ENCODE results near the gene ZFP69B. TPM values are rescaled to one million over a fixed set of nuclear protein-coding genes. Genes with fewer than 3 reads are reported as not detected.

ZFP69B gene
- total RNA-seq, 1 donor from 2014 or later, result 6.7 TPM

- no peak for TF ChIP-seq CTCF (IDR thresholded peaks at IDR 0.05)
- H3K36me3 Mint-ChIP-seq (ENCODE audit: unreplicated experiment), result peaks cover 30% of the 10 kb centered on the region
These were observed 35.9 kb upstream of the ZFP69B start for GRCh38 chr1:40414331-40414730.

GRCh38 chr1:40416709-40417108 lies 33.6 kb upstream of the ZFP69B start:
- Mint-ChIP-seq H3K9me3 (ENCODE audit: unreplicated experiment) (no peaks in the 10 kb centered on the region), H3K4me3 (ENCODE audit: unreplicated experiment) (no peak overlapping the region), H3K4me1 (ENCODE audit: unreplicated experiment) (peaks cover under 1% of the 10 kb centered on the region), H3K36me3 (ENCODE audit: unreplicated experiment) (peaks cover 29% of the 10 kb centered on the region), H3K27me3 (ENCODE audit: unreplicated experiment) (no peaks in the 10 kb centered on the region), H3K27ac (ENCODE audit: unreplicated experiment) (no peak overlapping the region)
- TF ChIP-seq CTCF (IDR thresholded peaks at IDR 0.05), result no peak
- DNase-seq (ENCODE audit: extremely low spot score, unreplicated experiment), result no peak

More at GRCh38 chr1:40414331-40414730, 35.9 kb upstream of the ZFP69B start:
- Mint-ChIP-seq H3K4me1 (ENCODE audit: unreplicated experiment) (no peaks in the 10 kb centered on the region), H3K4me3 (ENCODE audit: unreplicated experiment) (no peak overlapping the region), H3K9me3 (ENCODE audit: unreplicated experiment) (no peaks in the 10 kb centered on the region), H3K27ac (ENCODE audit: unreplicated experiment) (no peak overlapping the region), H3K27me3 (ENCODE audit: unreplicated experiment) (no peaks in the 10 kb centered on the region)
- DNase-seq (ENCODE audit: extremely low spot score, unreplicated experiment), result no peak

- Mint-ChIP-seq H3K27ac (ENCODE audit: unreplicated experiment) (no peak overlapping the region), H3K9me3 (ENCODE audit: unreplicated experiment) (no peaks in the 10 kb centered on the region), H3K27me3 (ENCODE audit: unreplicated experiment) (no peaks in the 10 kb centered on the region), H3K4me3 (ENCODE audit: unreplicated experiment) (no peak overlapping the region), H3K4me1 (ENCODE audit: unreplicated experiment) (peaks cover 4% of the 10 kb centered on the region), H3K36me3 (ENCODE audit: unreplicated experiment) (peaks cover 28% of the 10 kb centered on the region)
- DNase-seq (ENCODE audit: extremely low spot score, unreplicated experiment), result no peak
- TF ChIP-seq CTCF (IDR thresholded peaks at IDR 0.05), result no peak
These were observed 28.6 kb upstream of the ZFP69B start for GRCh38 chr1:40421431-40422384.

DNA sequence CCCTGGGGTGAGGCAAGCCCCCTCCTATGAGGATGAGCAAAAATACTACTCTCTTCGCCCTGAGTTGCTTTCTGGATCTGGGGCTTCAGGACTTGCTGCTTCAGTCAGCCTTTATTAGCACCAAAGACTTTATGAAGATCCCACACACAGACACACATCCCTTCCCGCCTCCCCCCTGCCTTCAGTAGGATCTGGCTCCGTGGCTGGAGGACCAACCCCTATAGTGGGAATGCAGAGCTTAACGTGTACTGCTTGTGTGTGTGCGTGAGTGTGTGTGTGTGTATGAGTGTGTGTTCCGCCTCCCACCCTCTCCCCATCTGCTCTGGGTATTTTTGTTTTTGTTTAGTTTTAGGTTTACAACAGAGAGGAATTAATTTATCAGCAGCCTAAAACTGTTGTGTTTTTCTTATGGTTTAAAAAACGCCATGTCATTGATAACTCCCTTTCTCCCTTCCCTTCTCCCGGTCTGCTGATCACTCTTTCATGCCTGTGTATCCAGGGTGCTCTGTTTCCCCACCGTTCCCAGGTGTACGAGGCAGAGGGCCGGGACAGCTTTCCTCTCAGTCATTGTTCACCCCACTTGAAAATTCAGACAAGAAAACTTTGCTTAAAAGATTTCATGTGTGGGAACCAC lies 27.5 kb upstream of the ZFP69B start:
- TF ChIP-seq CTCF (IDR thresholded peaks at IDR 0.05), result no peak
- DNase-seq (ENCODE audit: extremely low spot score, unreplicated experiment), result no peak
- no peak overlapping the region for H3K4me3 Mint-ChIP-seq (ENCODE audit: unreplicated experiment)
- no peaks in the 10 kb centered on the region for H3K27me3 Mint-ChIP-seq (ENCODE audit: unreplicated experiment)
- peaks cover 20% of the 10 kb centered on the region for H3K36me3 Mint-ChIP-seq (ENCODE audit: unreplicated experiment)
- no peaks in the 10 kb centered on the region for H3K9me3 Mint-ChIP-seq (ENCODE audit: unreplicated experiment)
- no peak overlapping the region for H3K27ac Mint-ChIP-seq (ENCODE audit: unreplicated experiment)
- H3K4me1 Mint-ChIP-seq (ENCODE audit: unreplicated experiment), result peaks cover 4% of the 10 kb centered on the region

DNA sequence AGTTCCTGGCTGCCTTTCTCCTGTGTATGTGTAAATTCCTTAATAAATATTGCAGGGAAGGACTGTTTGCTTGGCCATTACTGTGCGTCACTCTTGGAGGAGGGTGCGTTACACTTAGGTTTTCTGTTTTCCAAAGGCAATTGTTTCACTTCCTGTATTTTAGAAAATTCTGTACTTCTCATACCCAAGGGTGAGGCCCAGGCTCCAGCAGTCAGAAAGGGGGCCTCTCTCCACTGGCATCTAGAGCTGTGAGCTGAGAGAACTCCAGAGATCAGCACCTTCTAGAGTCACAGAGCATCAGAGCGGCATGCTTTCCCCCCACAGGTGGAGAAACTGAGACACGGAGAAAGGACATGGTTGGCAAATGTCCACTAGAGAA lies 27.0 kb upstream of the ZFP69B start:
- no peak for TF ChIP-seq CTCF (IDR thresholded peaks at IDR 0.05)
- DNase-seq (ENCODE audit: extremely low spot score, unreplicated experiment), result no peak
- Mint-ChIP-seq H3K4me1 (ENCODE audit: unreplicated experiment) (peaks cover 4% of the 10 kb centered on the region), H3K4me3 (ENCODE audit: unreplicated experiment) (no peak overlapping the region), H3K36me3 (ENCODE audit: unreplicated experiment) (peaks cover 16% of the 10 kb centered on the region), H3K9me3 (ENCODE audit: unreplicated experiment) (no peaks in the 10 kb centered on the region), H3K27me3 (ENCODE audit: unreplicated experiment) (no peaks in the 10 kb centered on the region), H3K27ac (ENCODE audit: unreplicated experiment) (no peak overlapping the region)
